Fibroblast of villous mesenchyme (primary cell): ENCODE data around the gene TMEM97. TPM values are rescaled to one million over a fixed set of nuclear protein-coding genes. Genes with fewer than 3 reads are reported as not detected.
"Not testable (repeated sequence)": the region's sequence is repeated elsewhere in the genome, so short reads cannot be mapped to it uniquely, and the experiment has no call there.

Experiments
- DNase-seq: peaks from one replicate; pipeline ENCODE4 v3.0.0-alpha.2; 2010; ENCODE audit warnings: low read depth
- H3K4me3 ChIP-seq: 2 replicates; pipeline ENCODE4 v1.5.1; 2011; ENCODE audit warnings: low read depth, mild to moderate bottlenecking, low read length
- CTCF ChIP-seq: IDR thresholded peaks from 2 replicates; pipeline ENCODE4 v1.5.1; 2012; ENCODE audit warnings: low read depth, mild to moderate bottlenecking, low read length; ENCODE audit not compliant: insufficient read depth
- total RNA-seq: library from RNA; depleted of rRNA; stranded (reverse); fragments of >200 nt; gene quantifications from 2 replicates; pipeline ENCODE4 v1.2.3, GENCODE V29; 2012

TMEM97 gene
- total RNA-seq, result 22.9 and 47.1 TPM in 2 replicates

- TF ChIP-seq CTCF, result peak; percentile 21
- peak; percentile 98 for DNase-seq
- peak within 1 kb of the TSS; percentile 74 for H3K4me3 ChIP-seq
Measured at GRCh38 chr17:28318759-28319597, at the start of gene TMEM97. TMEM97 (plus strand) TSS chr17:28319200; CDS start chr17:28319240, 40 bp downstream.

GRCh38 chr17:28270055-28270454 is 48.9 kb upstream of the TMEM97 start:
- H3K4me3 ChIP-seq, result no peak overlapping the region
- no peak for TF ChIP-seq CTCF
- no peak for DNase-seq

GRCh38 chr17:28270926-28271325 is 48.1 kb upstream of the TMEM97 start:
- DNase-seq, result no peak
- H3K4me3 ChIP-seq, result no peak overlapping the region
- no peak for TF ChIP-seq CTCF

- no peak for DNase-seq
- no peak for TF ChIP-seq CTCF
- H3K4me3 ChIP-seq, result no peak overlapping the region
Measured at GRCh38 chr17:28271431-28271830, 47.6 kb upstream of the TMEM97 start.

GRCh38 chr17:28272166-28272565 is 46.8 kb upstream of the TMEM97 start:
- no peak overlapping the region for H3K4me3 ChIP-seq
- no peak for TF ChIP-seq CTCF
- DNase-seq, result no peak

- not testable (repeated sequence) for DNase-seq, H3K4me3 ChIP-seq
Measured at GRCh38 chr17:28273341-28273740, 45.7 kb upstream of the TMEM97 start.

- no peak for DNase-seq
- TF ChIP-seq CTCF, result no peak
- no peak overlapping the region for H3K4me3 ChIP-seq
Measured at GRCh38 chr17:28274591-28275265, 44.3 kb upstream of the TMEM97 start.
